ENCODE measurements around the gene RIMBP2.
"Not testable (repeated sequence)": the region's sequence is repeated elsewhere in the genome, so short reads cannot be mapped to it uniquely, and the experiment has no call there.

RIMBP2 gene

DNA sequence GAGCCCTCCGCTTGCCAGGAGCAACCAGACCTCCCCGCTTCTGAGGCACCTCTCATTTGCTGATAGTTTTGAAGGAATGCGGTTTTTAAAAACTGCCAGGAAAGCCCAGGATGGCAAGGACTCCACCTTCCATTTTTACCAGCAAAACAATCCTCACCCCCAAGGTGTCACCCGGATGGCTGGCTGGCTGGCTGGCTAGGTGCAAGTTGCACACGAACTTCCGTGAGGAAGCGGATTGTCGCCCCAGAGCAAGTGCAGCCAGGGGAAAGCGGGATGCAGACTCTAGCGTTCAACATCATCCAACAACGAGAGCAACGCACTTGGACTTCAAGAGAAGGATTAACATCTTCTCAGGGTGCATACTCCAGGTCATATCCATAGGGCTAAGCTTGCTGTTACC is 125.4 kb downstream of the RIMBP2 start:
- Mint-ChIP-seq H3K4me3 (no peak overlapping the region), H3K27ac (no peak overlapping the region), H3K27me3 (peaks cover 4% of the 10 kb centered on the region), H3K4me1 (no peaks in the 10 kb centered on the region), H3K36me3 (ENCODE audit: low read depth) (no peaks in the 10 kb centered on the region), H3K9me3 (peaks cover 8% of the 10 kb centered on the region)
- DNase-seq (no peak), ATAC-seq (no peak)

DNA sequence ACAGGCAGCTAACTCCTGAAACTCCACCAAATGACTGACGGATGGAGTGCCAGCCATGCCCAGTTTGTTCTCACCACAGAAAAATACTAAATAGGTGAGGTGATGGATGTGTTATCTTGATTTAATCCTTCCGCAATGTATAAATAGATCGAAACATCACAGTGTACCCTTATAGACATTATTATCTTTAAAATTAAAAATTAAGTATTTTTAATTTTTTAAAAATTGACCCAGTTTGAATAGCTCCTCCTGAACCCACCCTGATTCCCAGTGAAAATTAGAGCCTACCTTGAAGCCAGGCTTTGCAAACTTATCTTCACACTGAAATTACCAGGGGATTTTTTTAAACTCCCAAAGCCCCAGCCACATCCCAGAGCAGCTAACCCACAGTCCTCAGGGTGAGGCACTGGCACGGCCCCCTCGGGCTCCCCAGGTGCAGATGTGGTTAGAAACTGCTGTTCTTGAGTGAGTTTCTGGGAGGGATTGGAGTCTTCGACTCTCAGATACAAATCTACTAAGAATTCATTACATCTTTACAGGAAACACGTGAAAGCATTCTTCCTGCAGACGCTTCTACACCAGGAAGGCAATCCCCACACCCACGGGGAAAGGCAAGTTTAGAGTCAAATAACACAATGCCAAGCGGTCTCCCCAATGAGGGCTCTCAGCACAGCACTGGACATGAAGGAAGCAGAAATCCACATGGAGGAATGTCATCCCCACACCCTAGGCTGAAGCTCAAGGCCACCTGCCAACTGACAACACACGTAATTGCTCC is 126.4 kb downstream of the RIMBP2 start:
- Mint-ChIP-seq H3K27ac (no peak overlapping the region), H3K4me3 (no peak overlapping the region), H3K4me1 (no peaks in the 10 kb centered on the region), H3K27me3 (peaks cover 4% of the 10 kb centered on the region), H3K36me3 (ENCODE audit: low read depth) (no peaks in the 10 kb centered on the region), H3K9me3 (peaks cover 8% of the 10 kb centered on the region)
- no peak for ATAC-seq
- DNase-seq, result no peak

DNA sequence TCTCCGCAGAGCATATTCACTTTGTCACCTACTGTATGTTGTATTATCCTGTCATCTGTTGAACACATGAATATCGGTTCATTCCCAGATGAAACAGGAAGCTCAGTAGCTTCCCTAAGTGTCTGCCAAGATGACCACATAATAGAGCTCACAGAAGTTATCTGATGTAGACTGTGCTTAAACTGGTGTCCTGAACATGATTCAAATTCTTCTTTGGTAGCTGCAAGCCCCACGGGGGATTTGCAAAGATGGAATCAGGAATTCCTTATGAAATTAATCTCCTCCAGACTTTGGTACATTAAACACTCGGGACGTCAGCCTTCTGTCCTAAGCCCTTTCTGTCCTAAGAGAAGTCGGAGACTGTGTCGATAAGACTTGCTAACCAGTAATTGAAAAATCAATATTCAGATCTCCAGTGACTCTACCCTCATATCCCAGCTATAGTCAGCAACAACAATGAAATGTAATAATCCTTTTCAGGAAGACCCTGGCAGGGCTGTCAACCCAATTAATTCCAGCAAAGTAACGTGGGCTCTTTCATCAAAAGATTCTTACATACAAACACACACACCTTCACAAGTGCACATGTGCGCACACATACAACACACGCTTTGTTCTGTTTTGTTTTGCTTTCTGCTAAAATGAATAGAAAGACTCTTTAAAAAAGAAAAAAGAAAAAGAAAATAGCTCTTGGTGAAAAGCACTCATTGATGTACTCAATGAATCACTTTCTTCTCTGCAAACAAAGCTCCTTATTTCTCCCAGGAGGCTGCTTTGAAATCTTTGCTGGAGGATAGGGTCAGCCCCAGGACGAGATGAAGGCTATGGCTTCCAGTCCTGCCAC is 127.2 kb downstream of the RIMBP2 start:
- no peak for ATAC-seq
- H3K4me3 Mint-ChIP-seq, result no peak overlapping the region
- H3K27me3 Mint-ChIP-seq, result peaks cover 4% of the 10 kb centered on the region
- no peak for DNase-seq
- no peaks in the 10 kb centered on the region for H3K36me3 Mint-ChIP-seq (ENCODE audit: low read depth)
- H3K9me3 Mint-ChIP-seq, result peaks cover 8% of the 10 kb centered on the region
- H3K27ac Mint-ChIP-seq, result no peak overlapping the region
- H3K4me1 Mint-ChIP-seq, result no peaks in the 10 kb centered on the region

DNA sequence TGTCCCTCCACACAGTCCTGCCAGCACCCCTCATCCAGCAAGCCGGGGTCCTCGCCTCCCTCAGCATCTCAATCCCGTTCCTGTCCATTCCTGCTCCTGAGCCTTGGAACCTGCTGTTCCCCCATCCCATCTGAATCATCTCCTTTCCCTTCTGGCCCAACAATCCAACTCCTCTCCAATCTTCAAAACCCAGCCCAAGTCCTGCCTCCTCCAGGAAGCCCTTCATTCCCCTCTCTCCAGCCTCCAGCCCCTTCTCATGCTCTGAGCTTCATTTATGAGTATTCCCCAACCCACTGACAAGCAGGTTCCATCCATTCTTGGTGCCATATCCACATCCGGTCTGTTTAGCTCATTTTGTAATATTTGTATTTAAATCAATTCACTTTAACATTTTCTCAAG is 128.1 kb downstream of the RIMBP2 start:
- Mint-ChIP-seq H3K4me1 (no peaks in the 10 kb centered on the region), H3K27me3 (peaks cover 4% of the 10 kb centered on the region), H3K9me3 (peaks cover 8% of the 10 kb centered on the region), H3K27ac (no peak overlapping the region), H3K4me3 (no peak overlapping the region), H3K36me3 (ENCODE audit: low read depth) (no peaks in the 10 kb centered on the region)
- DNase-seq (no peak), ATAC-seq (no peak)

DNA sequence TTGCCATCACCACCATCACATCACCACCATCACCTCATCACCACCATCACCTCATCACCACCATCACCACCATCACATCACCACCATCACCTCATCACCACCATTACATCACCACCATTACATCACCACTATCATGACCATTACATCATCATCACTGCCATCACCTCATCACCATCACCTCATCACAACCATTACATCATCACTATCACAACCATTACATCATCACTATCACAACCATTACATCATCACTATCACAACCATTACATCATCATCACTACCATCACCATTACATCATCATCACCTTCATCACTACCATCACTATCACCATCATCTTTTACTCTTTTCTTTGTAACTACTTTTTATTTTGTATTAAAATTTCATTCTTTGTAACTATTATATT is 131.6 kb downstream of the RIMBP2 start:
- H3K27me3 Mint-ChIP-seq; H3K27ac Mint-ChIP-seq; H3K4me3 Mint-ChIP-seq; H3K9me3 Mint-ChIP-seq; ATAC-seq; DNase-seq; H3K36me3 Mint-ChIP-seq (ENCODE audit: low read depth); H3K4me1 Mint-ChIP-seq: not testable (repeated sequence)

DNA sequence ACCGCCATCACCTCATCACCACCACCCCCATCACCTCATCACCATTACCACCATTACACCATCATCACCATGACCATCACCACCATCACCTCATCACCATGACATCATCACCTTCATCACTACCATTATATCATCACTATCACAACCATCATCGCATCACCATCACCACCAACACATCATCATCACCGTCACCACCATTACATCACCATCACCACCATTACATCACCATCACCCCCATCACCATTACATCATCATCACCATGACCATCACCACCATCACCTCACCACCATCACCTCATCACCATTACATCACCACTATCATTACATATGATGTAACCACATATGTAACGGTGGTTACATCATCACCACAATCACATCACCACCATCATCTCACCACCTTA is 132.3 kb downstream of the RIMBP2 start:
- Mint-ChIP-seq H3K4me3 (no peak overlapping the region), H3K9me3 (peaks cover 8% of the 10 kb centered on the region), H3K27me3 (peaks cover 6% of the 10 kb centered on the region), H3K27ac (no peak overlapping the region), H3K36me3 (ENCODE audit: low read depth) (no peaks in the 10 kb centered on the region), H3K4me1 (no peaks in the 10 kb centered on the region)
- no peak for ATAC-seq
- no peak for DNase-seq

DNA sequence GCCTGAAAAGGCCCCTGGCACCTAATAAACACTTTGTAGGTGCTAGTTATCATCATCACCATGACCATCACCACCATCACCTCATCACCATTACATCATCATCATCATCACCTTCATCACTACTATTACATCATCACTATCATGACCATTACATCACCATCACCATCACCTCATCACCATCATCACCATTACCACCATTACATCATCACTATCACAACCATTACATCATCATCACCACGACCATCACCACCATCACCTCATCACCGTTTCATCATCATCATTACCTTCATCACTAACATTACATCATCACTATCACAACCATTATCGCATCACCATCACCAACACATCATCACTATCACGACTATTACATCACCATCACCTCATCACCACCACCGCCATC is 132.8 kb downstream of the RIMBP2 start:
- H3K36me3 Mint-ChIP-seq (ENCODE audit: low read depth), result no peaks in the 10 kb centered on the region
- no peak overlapping the region for H3K4me3 Mint-ChIP-seq
- H3K9me3 Mint-ChIP-seq, result peaks cover 6% of the 10 kb centered on the region
- H3K27ac Mint-ChIP-seq, result no peak overlapping the region
- H3K4me1 Mint-ChIP-seq, result no peaks in the 10 kb centered on the region
- no peak for ATAC-seq
- DNase-seq, result no peak
- peaks cover 5% of the 10 kb centered on the region for H3K27me3 Mint-ChIP-seq

DNA sequence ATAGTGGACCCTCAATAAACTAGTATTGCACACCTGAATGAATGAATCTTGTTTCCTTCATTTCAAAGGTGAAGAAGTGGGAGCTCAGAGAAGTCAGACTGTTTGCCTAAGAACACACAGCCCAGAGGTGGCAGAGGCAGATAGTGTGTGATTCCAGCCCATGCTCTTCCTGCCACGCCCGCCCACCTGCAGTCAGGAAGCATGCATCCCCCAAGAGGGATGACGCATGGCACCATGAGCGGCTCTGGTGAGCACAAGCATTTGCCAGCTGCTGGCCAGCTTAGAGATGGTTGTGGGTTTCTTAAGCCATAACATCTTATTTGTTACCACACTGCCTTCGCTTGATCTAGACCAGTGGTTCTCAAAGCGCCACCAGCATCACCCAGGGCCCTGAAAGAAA is 133.8 kb downstream of the RIMBP2 start:
- no peaks in the 10 kb centered on the region for H3K9me3 Mint-ChIP-seq
- no peaks in the 10 kb centered on the region for H3K36me3 Mint-ChIP-seq (ENCODE audit: low read depth)
- H3K4me3 Mint-ChIP-seq, result no peak overlapping the region
- no peak for DNase-seq
- no peak overlapping the region for H3K27ac Mint-ChIP-seq
- no peak for ATAC-seq
- H3K27me3 Mint-ChIP-seq, result peaks cover 2% of the 10 kb centered on the region
- no peaks in the 10 kb centered on the region for H3K4me1 Mint-ChIP-seq

DNA sequence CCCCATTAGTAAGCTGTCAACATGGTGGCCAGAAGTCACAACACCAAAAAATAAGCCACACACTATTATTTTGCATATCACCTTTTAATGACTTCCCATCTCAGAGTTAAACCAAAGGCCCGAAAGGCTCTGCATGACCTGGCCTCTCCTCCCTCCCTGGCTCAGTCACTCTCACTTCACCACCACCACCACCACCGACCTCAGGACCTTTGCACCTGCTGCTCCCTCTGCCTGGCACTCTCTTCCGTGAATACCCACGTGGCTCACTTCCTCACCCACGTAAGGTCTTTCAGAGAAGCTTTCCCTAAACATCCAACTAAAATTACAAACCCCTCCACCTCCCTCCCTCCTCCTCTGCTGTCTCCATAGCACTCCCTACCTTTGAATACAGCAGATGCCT is 134.3 kb downstream of the RIMBP2 start:
- DNase-seq (no peak), ATAC-seq (no peak)
- no peaks in the 10 kb centered on the region for H3K4me1 Mint-ChIP-seq
- H3K36me3 Mint-ChIP-seq (ENCODE audit: low read depth), result no peaks in the 10 kb centered on the region
- H3K27ac Mint-ChIP-seq, result no peak overlapping the region
- peaks cover 2% of the 10 kb centered on the region for H3K27me3 Mint-ChIP-seq
- H3K4me3 Mint-ChIP-seq, result no peak overlapping the region
- H3K9me3 Mint-ChIP-seq, result no peaks in the 10 kb centered on the region

DNA sequence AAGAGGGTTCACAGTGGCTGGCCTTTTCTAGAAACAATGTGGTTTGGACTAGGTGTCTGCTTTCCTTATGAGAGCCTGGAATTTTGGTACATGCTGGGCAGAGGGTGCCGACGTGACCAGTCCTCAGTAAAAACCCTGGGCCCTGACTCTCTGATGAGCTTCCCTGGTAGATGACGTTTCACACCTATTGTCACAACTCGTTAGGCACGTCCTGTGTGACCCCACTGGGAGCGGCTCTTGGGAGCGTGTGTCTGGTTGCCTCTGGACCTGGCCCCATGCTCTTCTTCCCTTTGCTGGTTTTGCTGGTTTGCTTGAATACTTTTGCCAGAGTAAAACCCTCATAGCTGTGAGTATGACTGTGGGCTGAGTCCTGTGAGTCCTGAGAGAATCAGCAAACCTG is 136.9 kb downstream of the RIMBP2 start:
- Mint-ChIP-seq H3K36me3 (ENCODE audit: low read depth) (no peaks in the 10 kb centered on the region), H3K27me3 (peaks cover 2% of the 10 kb centered on the region), H3K4me1 (no peaks in the 10 kb centered on the region), H3K4me3 (no peak overlapping the region), H3K27ac (no peak overlapping the region), H3K9me3 (no peaks in the 10 kb centered on the region)
- ATAC-seq, result no peak
- DNase-seq, result no peak

DNA sequence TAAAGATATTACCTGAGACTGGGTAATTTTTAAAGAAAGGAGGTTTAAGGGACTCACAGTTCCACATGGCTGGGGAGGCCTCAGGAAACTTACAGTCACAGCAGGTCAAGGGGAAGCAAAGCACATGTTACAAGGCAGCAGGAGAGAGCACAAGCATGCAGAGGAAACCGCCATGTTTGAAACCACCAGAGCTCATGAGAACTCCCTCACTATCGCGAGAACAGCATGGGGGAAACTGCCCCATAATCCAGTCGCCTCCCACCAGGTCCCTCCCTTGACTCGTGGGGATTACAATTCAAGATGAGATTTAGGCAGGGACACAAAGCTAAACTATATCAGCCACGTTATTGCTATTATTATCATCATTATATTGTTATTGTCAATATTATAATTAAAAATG is 138.7 kb downstream of the RIMBP2 start:
- no peak overlapping the region for H3K27ac Mint-ChIP-seq
- DNase-seq (no peak), ATAC-seq (no peak)
- H3K36me3 Mint-ChIP-seq (ENCODE audit: low read depth), result no peaks in the 10 kb centered on the region
- peaks cover 2% of the 10 kb centered on the region for H3K27me3 Mint-ChIP-seq
- no peak overlapping the region for H3K4me3 Mint-ChIP-seq
- no peaks in the 10 kb centered on the region for H3K9me3 Mint-ChIP-seq
- H3K4me1 Mint-ChIP-seq, result no peaks in the 10 kb centered on the region

DNA sequence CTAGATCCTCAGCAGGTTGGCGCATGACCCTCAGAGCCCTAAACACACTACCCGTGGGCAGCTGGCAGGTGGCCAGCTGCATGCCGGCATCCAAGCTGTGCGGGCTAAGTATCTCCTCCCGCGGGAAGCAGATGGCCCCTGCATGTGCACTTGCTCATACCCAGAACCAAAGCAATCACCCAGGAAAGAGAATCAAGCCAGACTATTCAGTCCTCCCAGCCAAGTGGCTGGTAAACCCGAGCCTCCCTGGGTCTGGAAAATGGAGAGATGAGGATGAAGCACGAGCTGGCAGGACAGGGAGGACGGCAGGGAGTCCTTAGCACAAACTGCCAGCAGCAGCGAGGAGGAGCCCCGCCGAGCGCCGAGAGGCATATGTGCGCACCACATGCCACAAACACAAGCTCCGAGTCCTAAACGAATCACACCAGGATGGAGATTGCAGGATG is 139.7 kb downstream of the RIMBP2 start:
- no peak for ATAC-seq
- no peaks in the 10 kb centered on the region for H3K36me3 Mint-ChIP-seq (ENCODE audit: low read depth)
- no peak overlapping the region for H3K27ac Mint-ChIP-seq
- peaks cover 2% of the 10 kb centered on the region for H3K27me3 Mint-ChIP-seq
- no peaks in the 10 kb centered on the region for H3K4me1 Mint-ChIP-seq
- H3K4me3 Mint-ChIP-seq, result no peak overlapping the region
- DNase-seq, result no peak
- no peaks in the 10 kb centered on the region for H3K9me3 Mint-ChIP-seq

DNA sequence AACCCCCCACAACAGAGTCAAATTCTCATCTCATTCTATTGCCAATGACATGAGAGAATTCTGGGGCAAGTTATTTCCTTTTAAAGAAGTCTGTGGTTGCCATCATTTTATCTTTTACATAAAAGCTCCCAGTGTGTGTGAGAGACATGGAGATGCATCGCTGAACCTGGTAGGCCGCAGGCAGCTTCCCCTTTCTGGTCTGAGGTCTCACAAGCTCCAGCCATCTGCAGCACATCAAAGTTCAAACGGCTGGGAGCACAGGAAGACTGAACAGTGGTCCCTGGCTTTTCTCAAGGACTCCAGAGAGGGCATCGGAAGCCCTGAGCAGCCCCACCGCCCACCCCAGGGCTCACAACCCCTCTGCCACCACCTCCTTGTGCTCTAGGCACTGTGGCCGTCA is 141.7 kb downstream of the RIMBP2 start:
- DNase-seq, result no peak
- no peaks in the 10 kb centered on the region for H3K36me3 Mint-ChIP-seq (ENCODE audit: low read depth)
- H3K27me3 Mint-ChIP-seq, result no peaks in the 10 kb centered on the region
- H3K27ac Mint-ChIP-seq, result no peak overlapping the region
- no peaks in the 10 kb centered on the region for H3K4me1 Mint-ChIP-seq
- no peak overlapping the region for H3K4me3 Mint-ChIP-seq
- ATAC-seq, result no peak
- H3K9me3 Mint-ChIP-seq, result no peaks in the 10 kb centered on the region

DNA sequence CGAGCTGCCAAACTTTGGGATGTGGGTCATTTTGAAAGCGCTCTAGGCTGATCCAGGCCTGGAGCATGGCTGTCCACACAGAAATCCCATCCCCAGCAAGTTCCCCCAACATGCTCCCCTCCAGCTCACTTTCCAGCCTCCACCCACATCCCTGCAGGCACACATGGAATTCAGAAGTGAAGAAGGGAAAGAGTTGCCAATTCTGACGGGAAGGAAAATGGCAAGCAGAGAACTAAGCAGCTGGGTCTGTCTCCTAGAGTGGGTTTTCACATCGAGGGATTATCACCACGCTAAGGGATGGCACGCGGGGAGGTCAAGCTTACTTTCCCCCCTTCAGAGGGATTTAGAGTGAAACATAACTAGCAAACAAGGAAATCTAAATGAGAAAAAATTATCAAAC is 142.3 kb downstream of the RIMBP2 start:
- Mint-ChIP-seq H3K36me3 (ENCODE audit: low read depth) (no peaks in the 10 kb centered on the region), H3K27me3 (no peaks in the 10 kb centered on the region), H3K4me1 (no peaks in the 10 kb centered on the region), H3K4me3 (no peak overlapping the region), H3K27ac (no peak overlapping the region), H3K9me3 (no peaks in the 10 kb centered on the region)
- DNase-seq (no peak), ATAC-seq (no peak)

DNA sequence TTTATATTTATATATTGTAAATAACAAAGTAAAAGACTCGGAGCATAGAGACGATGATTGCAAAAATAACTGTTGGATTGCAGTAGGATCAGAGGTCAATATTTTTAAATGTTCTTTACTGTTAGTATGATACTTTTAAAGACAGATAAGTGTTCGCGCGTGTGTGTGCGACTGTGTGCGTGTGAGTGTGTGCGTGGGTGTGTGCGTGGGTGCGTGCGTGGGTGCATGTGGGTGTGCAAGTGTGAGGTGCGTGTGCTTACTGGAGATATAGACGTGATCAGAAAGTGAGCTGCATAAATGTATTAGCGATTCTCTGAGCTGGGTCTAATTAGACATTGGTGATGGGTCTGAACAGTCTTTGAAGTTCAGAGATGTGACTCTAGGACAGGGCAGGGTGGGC is 142.9 kb downstream of the RIMBP2 start:
- Mint-ChIP-seq H3K9me3 (no peaks in the 10 kb centered on the region), H3K4me3 (no peak overlapping the region), H3K27me3 (no peaks in the 10 kb centered on the region), H3K36me3 (ENCODE audit: low read depth) (no peaks in the 10 kb centered on the region), H3K27ac (no peak overlapping the region), H3K4me1 (no peaks in the 10 kb centered on the region)
- ATAC-seq (no peak), DNase-seq (no peak)

All from activated naive CD8-positive, alpha-beta T cell treated with anti-CD3 and anti-CD28 coated beads, Interleukin-2, amount 50 U/mL, for 24 hours (primary cell).